SIG-M5 treated with dmso at 0.1 percent for 504 hours (cell line): ENCODE data around the gene TIAM2.
"Not testable (repeated sequence)": the region's sequence is repeated elsewhere in the genome, so short reads cannot be mapped to it uniquely, and the experiment has no call there.

Experiments used
- DNase-seq: peaks from one replicate; lab custom pipeline; 2025; ENCODE audit not compliant: unreplicated experiment; lab: John Stamatoyannopoulos, UW

The TIAM2 gene

DNA sequence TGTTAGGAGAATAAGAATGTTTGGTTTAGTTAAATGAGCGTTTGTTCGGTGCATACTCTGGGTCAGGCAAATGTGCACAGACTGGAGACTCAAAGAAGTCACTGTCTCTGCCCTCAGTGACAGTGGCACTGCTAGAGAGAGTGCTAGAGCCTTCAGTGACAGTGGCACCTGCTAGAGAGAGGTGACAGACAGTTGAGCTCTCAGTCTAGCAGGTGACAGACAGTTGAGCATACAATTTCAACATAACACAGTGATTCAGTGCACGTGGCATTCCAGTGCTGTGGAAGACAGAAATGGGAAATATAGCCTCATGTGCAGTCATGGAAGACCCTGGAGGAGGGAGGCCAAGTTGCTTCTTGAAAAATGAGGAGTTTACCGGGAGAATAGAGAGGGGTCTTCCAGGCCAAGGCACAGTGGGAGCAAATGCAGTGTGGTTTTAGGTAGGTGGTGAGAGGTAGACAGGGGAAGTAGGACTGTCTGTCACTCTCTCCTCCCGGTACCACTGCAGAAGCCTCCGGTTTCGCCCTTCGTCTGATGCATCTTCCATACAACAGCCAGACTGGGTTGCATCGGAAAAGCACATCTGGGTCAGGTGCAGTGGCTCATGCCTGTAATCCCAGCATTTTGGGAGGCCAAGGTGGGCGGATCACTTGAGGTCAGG is 160.8 kb downstream of the TIAM2 start:
- DNase-seq, result no peak

DNA sequence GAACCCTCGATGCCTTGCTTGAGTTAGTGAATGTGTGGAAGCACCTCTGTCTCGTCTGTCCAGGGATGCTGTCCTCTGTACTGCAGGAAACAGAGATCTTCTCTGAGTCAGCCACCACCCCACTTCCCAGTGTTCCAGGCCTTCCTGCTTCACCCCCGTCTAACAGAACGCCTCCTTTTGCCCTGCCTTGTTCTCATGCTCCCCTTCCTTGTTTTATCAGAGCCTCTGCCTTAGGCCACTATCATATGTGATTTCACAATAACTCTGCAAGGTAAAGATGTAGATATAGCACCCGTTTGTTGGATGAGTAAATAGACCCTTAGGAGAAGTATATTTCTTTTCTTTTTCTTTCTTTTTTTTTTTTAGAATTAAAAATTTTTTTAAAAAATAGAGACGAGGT is 162.0 kb downstream of the TIAM2 start:
- DNase-seq, result no peak

DNA sequence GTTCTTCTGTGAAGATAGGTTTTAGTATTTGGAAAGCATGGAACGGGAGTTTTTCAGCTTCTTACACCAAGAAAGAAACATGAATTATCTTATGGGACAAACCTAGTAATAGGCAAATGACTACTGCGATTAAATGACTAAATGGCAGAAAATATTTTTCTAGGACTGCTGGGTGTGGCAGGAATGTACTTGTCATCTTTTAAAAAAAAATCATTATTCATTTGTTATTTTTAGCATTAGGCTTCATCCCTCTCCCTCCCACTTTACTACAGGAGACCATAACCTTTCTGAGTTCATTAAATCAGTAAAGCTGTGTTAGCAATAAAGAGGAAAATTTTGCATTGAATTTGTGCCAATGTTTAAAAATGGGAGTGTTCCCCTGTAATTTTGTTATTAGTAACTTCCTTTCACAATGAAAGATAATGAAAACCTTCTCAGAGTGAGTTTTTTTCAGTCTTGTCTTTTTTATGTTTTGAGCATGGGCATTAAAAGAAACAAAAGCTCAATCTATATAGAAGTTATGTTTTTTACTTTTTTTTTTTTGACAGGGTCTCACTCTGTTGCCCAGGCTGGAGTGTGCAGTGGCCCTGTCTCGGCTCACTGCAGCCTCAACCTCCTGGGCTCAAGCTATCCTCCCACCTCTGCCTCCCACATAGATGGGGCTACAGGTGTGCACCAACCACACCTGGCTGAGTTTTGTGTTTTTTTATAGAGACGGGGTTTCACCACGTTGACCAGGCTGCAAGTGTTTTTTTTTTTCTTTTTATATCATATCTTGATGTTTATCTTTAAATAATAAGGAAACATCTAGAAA is 163.1 kb downstream of the TIAM2 start:
- no peak for DNase-seq

DNA sequence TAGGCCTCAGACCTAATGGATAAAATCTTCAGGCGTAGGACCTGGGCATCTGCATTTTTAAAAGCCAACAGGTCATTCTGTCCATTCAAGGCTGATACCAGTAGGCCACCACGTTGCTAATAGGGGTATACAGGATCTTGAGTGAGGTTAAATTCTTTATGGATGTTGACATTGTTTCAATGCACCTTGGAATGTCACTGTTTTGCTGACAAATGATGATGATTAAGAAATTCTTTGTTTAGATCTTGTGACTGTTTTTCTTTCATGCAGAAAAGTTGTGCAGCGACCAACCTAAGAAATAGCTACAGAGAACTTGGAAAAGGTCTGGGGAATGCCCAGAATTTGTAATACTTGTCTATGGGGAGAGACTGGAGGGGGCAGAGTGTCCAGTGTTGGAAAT is 167.6 kb downstream of the TIAM2 start:
- DNase-seq, result no peak

DNA sequence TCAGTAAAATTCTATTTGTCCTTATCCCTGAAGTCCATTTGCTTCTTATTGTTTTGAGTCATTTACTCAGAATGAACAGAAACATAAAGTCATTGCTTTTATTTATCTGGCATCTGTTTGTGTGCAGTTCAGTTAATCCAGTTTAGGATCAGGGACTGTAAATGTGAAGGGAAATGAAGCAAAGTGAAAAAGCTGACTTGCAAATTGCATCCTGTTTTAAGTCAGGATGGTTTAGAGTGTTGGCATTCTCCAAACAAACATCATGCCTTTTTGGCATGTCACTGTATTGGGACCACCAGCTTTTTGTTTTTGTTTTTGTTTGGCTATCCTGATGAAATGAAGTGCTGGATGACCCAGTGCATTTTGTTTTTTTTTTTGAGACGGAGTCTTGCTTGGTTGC is 168.5 kb downstream of the TIAM2 start:
- no peak for DNase-seq

DNA sequence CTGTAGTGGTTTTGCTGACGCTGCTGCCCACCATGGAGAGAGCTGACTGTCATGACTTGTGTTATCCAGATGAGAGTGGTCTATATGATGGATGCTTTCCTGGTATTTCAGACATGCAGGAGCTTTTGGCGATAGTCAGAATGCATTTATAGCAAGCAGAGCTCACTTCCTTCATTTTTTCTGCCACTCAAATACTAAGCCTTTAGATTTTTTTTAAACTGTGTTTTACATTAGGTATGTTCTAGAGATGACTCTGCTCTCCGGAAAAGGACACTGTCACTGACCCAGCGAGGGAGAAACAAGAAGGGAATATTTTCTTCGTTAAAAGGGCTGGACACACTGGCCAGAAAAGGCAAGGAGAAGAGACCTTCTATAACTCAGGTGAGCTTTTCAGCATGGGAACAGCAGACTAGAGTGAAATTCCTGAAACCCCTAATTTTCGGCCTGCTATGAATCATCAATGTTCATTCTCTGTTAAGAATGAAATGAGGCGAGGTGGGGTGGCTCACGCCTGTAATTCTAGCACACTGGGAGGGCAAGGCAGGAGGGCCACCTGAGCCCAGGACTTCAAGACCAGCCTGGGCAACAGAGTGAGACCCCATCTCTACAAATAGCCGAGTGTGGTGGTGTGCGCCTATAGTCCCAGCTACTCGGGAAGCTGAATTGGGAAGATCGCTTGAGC is 170.1 kb downstream of the TIAM2 start:
- DNase-seq, result no peak

DNA sequence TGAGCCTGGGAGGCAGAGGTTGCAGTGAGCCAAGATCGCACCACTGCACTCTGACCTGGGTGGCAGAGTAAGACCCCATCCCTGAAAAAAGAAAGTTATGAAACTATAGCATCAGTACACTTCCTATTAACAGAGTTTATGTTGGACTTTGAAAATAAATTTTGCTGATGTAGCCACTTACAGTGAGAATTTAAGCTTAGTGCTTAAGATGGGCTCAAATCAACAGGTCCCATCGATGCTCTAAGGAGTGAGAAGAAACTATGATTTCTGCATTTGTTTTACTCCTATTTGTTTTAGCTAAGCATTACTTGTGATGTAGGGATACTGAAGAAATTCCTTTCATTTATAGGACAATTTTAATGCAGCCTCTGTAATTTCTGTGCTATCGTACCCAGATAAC is 175.4 kb downstream of the TIAM2 start:
- no peak for DNase-seq

DNA sequence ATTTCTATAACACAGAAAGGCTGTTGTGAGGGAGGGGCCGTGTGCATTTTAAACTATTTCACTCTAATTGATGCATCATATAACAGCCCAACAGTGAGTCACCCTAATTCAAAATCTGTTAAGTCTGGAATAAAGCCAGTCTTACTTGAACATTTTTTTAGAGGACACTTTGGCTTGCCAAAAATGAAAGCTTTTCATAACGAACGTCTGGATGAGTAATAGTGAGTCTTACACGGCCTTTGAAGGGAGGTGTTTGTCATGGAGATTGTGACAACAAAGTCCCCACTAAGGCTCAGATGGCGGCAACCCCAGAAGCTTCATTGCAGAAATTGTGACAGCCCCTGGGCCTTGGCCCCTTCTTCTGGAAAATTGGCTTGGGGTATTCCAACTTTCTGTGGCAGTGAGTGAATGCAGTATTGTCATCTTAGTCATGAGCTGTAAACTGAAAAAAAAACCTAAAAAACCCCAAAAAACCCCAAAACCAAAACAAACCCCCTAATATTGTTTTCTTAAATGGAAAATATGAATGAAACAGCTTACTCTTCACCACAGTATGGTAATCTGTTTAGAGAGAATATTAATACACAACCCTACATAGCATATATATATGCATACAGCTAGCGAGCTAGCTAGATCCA is 176.1 kb downstream of the TIAM2 start:
- DNase-seq, result peak; percentile 11

DNA sequence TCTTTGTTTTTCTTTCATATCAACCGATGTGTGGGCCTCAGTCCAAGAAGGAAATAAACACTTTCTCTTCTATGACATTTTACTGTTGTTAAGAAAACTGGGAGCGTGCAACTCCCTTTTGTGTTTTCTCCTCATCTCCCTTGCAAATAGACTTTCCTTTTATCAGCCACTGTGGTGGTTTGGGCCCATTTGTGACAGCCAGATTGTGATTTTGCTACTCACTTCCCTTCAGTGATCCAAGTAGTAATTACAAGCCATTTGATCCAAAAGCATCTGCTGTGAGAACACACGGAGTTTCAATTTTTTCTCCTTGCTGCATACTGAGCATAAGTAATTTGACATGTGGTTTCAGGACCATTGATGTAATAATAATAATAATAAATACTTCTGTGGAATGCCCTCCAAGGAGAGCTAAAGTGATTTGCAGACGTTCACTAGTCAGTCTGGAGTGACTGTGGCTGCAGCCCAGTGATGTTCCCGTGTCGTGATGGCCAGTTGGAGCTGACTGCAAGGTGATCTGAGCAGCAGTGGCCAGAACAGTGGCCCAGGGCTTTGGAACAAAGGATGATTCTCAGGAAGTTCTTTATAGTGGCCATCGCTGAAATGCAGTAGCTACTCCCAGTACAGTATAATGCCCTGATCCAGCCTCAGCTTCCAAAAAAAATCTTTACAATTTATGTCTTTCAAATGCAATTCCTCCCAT is 176.8 kb downstream of the TIAM2 start:
- DNase-seq, result no peak

DNA sequence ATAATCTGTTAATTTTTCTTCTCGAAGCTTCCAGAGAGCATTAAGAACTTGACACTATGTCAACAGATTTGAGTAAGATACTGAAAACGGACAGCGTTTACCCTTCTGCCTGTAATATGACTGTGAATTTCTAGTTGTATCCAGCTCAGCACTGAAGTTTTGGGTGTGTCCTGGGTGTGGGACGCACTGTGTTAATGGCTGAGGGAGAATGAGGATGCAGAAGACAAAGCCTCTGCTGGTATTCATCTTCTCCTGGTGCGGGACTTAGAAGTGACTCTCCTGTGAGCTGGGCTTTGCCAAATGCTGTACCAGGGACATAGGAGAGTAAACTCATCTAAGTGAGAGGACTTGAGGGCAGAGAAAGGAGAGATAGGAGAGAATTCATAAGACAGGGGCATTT is 178.4 kb downstream of the TIAM2 start:
- no peak for DNase-seq

DNA sequence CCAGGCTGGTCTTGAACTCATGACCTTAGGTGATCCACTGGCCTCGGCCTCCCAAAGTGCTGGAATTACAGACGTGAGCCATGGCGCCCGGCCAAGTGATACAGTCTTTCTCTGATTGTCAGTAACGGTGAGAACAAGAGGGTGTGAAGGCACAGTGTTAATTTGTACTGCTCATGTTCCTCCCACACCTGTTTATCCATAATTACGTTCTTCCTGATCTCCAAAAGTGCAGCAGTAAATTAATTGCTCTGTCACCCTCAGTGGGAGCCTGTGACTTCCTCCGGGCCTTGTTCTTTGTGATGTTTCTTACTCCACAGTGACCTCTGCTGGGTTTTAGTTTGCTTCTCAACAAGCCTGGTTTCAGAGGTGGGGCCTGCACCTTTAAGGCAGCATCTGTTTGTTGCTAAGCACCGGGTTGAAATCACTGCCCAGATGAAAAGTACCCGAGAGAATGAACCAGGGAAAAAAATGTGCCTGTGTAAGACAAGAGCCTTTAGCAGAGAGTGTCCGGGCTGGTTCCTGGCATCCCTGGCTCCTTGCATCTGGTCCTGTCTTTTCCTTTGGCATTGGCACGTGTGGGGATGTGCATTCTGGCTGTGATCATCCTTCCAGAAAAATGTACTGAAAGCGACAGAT is 179.6 kb downstream of the TIAM2 start:
- DNase-seq, result peak; percentile 75

DNA sequence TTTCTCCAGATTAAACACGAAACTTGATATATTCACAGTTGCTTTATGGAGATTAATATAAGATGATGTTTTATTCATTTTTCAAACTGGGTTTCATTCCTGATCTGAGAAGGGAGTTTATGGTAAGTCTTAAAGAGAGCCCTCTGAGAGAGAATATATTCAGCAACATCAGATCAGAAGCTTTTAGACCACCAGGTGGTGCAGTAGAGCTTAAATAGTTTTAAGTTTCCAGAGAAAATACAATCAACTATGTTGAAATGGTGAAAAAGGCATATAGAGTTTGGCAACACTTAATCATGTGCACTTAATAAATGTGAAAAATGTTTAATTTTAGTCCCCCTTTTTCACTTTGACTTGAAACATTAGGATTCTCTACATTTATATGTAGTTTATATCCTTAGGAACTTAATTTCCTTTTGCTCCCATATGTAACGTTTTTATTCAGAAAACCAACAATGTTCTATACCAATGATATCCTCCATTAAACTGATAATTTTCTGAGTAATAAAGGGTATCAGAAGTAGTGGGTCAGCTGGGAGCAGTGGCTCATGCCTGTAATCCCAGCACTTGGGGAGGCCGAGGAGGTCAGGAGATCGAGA is 182.3 kb downstream of the TIAM2 start:
- DNase-seq, result peak; percentile 66

DNA sequence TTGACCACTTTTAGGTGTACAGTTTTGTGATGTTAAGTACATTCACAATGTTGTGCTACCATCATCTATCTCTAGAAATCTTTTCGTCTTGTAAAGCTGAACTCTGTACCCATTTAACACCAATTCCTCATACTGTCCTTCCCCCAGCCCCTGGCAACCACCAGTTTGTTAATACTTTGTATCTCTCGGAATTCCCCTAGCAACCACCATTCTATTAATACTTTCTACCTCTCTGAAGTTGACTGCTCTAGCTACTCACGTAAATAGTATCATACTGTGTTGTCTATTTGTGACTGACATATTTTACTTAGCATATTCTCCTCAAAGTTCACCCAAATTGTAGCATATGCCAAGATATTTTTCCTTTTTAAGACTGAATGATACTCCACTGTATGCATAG is 186.4 kb downstream of the TIAM2 start:
- DNase-seq, result no peak

DNA sequence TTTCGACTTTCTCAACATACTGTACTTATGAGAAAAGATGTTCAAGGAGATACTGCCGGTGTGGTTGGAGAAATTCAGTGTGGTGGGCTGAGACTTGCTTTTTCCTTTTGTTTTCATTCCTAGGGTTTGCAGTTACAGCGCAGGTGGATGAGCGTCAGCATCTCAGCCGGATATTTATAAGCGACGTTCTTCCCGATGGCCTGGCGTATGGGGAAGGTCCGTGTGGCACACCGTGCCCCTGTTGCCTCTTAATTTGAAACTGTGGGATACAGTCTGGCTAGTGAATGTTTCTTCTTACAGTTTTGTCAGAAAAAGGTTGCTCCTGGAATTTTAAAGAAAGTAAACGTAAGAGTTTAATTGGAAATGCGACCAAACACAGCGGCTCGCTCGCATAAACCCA is 187.0 kb downstream of the TIAM2 start:
- no peak for DNase-seq

DNA sequence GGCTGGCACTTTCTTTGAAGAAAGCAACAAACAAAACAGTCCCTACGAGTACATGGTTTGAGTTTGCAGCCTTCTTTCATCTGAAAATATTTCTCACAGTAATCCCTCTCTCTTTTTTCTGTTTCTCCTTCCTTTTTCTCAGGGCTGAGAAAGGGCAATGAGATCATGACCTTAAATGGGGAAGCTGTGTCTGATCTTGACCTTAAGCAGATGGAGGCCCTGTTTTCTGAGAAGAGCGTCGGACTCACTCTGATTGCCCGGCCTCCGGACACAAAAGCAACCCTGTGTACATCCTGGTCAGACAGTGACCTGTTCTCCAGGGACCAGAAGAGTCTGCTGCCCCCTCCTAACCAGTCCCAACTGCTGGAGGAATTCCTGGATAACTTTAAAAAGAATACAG is 188.0 kb downstream of the TIAM2 start:
- DNase-seq, result no peak

DNA sequence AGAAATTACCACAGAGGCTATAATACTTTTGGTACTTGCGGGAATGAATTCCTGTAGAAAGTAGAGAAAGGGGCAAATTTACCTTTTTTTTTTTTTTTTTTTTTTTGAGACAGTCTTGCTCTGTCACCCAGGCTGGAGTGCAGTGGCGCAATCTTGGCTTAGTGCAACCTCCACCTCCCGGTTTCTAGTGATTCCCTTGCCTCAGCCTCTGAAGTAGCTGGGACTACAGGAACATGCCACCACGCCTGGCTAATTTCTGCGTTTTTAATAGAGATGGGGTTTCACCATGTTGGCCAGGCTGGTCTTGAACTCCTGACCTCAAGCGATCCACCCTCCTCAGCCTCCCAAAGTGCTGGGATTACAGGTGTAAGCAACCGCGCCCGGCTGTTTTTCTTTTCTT is 189.9 kb downstream of the TIAM2 start:
- not testable (repeated sequence) for DNase-seq

DNA sequence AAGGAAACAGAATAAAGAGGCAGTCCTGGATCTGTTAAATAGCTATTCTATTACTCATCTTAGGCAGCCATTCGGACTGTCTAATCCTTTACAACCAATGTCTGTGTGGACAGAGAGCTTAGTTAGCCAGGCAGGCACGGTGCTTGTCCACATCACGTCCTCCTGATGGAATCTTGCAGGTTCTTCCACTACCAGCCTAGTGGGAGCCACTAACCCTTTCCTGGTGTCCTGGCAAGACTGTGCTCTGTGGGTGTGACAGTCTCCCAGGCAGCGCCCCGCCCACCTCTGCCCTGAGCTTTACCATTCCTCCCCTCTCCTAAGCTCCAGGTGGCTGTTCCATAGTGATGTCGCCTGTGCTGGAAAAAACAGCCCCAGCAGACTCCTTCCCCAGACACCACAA is 190.4 kb downstream of the TIAM2 start:
- DNase-seq, result no peak

DNA sequence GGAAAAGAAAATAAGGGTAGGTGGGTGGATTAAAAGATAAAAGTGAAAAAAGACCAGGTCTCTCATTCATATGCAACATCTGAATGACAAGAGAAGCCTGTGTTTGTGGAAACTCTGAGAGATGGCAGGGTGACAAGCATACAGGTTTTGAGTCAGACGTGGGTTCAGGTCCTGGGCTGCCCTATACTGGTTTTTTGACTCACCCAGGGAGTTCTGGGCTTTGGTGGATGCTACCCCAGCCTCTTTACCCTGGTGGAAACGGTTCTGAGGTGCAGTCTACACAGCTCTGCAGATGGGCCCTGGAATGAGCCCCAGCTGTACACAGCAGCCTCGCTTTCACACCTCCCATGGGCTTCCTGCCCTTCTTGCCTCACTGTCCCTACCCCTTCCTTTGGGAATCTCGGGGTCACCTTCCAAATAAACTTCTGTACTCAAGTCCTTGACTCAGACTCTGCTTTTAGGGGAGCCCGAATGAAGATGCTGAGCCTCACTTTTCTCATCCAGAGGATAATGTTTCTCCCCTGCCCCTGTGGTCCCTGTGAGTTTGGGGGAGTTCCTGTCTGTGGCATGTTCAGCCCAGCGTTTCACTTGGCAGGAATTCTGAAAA is 191.0 kb downstream of the TIAM2 start:
- no peak for DNase-seq

DNA sequence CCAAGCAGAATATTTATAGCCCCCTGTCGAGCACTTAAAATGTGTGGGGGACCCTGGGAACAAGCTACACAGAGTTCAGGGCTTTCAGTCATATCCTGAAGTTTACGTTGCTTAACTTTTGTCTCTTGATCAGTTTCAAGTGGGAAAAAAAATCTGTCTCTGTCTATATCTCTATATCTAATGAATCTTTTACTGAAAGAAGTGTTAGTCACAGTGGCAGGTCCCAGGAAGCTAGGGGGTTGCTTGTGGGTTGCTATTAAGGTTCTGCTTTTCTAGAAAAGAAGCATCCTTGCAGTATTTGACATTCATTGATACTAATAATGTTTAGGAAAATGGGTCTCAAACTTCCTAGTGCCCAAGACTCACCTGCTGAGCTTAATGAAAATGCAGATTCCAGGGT is 192.0 kb downstream of the TIAM2 start:
- DNase-seq, result no peak
